Bone marrow (tissue), 2 donors: ENCODE data around the gene LIMCH1.
"Not testable (repeated sequence)": the region's sequence is repeated elsewhere in the genome, so short reads cannot be mapped to it uniquely, and the experiment has no call there.

Experiments
- DNase-seq, 2 donors: peaks; one replicate each; lab custom pipeline; 2025; lab: John Stamatoyannopoulos, UW

LIMCH1 gene

GRCh38 chr4:41642746-41643145 is 104.8 kb downstream of the LIMCH1 start:
- DNase-seq = not testable (repeated sequence)

- no peak for DNase-seq
Observed at GRCh38 chr4:41643331-41643730, 105.4 kb downstream of the LIMCH1 start.

GRCh38 chr4:41644288-41644914 is 106.4 kb downstream of the LIMCH1 start:
- no peak for DNase-seq

- no peak for DNase-seq
Observed at GRCh38 chr4:41644915-41645295, 106.9 kb downstream of the LIMCH1 start.

GRCh38 chr4:41645728-41646390 is 107.9 kb downstream of the LIMCH1 start:
- no peak for DNase-seq

GRCh38 chr4:41646862-41647261 is 108.9 kb downstream of the LIMCH1 start:
- no peak for DNase-seq

GRCh38 chr4:41647383-41647782 is 109.4 kb downstream of the LIMCH1 start:
- no peak for DNase-seq

GRCh38 chr4:41651150-41651549 is 113.2 kb downstream of the LIMCH1 start:
- DNase-seq = not testable (repeated sequence)

GRCh38 chr4:41652971-41653370 is 115.0 kb downstream of the LIMCH1 start:
- DNase-seq = no peak

GRCh38 chr4:41653523-41653922 is 115.6 kb downstream of the LIMCH1 start:
- DNase-seq = no peak

- DNase-seq = no peak
Observed at GRCh38 chr4:41655177-41655576, 117.2 kb downstream of the LIMCH1 start.

- DNase-seq = no peak
Observed at GRCh38 chr4:41656106-41656505, 118.1 kb downstream of the LIMCH1 start.

- no peak for DNase-seq
Observed at GRCh38 chr4:41656572-41657520, 118.9 kb downstream of the LIMCH1 start.

- DNase-seq = no peak
Observed at GRCh38 chr4:41657561-41657960, 119.6 kb downstream of the LIMCH1 start.

GRCh38 chr4:41658163-41658562 is 120.2 kb downstream of the LIMCH1 start:
- no peak for DNase-seq

GRCh38 chr4:41660352-41660751 is 122.4 kb downstream of the LIMCH1 start:
- no peak for DNase-seq

GRCh38 chr4:41661442-41662076 is 123.6 kb downstream of the LIMCH1 start:
- no peak for DNase-seq

GRCh38 chr4:41665636-41666207 is 127.8 kb downstream of the LIMCH1 start:
- DNase-seq = no peak

- no peak for DNase-seq
Observed at GRCh38 chr4:41668024-41668423, 130.1 kb downstream of the LIMCH1 start.

- DNase-seq = no peak
Observed at GRCh38 chr4:41670530-41670929, 132.6 kb downstream of the LIMCH1 start.

GRCh38 chr4:41670982-41671381 is 133.0 kb downstream of the LIMCH1 start:
- no peak for DNase-seq
